ENCODE results near the gene INA.

GRCh38 chr10:103295374-103296015 lies 18.6 kb downstream of the INA start:
- TF ChIP-seq YY1 (IDR thresholded peaks at IDR 0.05; ENCODE audit: low read depth) (no peak), NFIC (IDR thresholded peaks at IDR 0.05) (no peak), RAD21 (IDR thresholded peaks at IDR 0.05; ENCODE audit: low read depth) (no peak), TAF1 (IDR thresholded peaks at IDR 0.05; ENCODE audit: low read depth) (no peak)

Data from Ishikawa (cell line).